Skeletal muscle satellite cell (primary cell): ENCODE results near the gene INHBC.

ENCODE experiments used
- H3K27me3 ChIP-seq: 2 replicates; pipeline ENCODE4 v1.7.0; 2013; ENCODE audit warnings: low read length; ENCODE audit not compliant: control insufficient read depth, insufficient read depth
- H3K36me3 ChIP-seq: 2 replicates; pipeline ENCODE4 v1.7.0; 2013; ENCODE audit warnings: mild to moderate bottlenecking, control low read depth, low read length; ENCODE audit not compliant: insufficient read depth
- H3K4me1 ChIP-seq: 2 replicates; pipeline ENCODE4 v1.7.0; 2013; ENCODE audit warnings: low read length; ENCODE audit not compliant: control insufficient read depth, insufficient read depth
- H3K4me2 ChIP-seq: 2 replicates; pipeline ENCODE4 v1.7.0; 2013; ENCODE audit warnings: mild to moderate bottlenecking, low read length
- H3K4me3 ChIP-seq: 2 replicates; pipeline ENCODE4 v1.7.0; 2013; ENCODE audit warnings: low read length
- H3K9ac ChIP-seq: 2 replicates; pipeline ENCODE4 v1.7.0; 2013; ENCODE audit warnings: mild to moderate bottlenecking, low read depth, low read length, moderate library complexity
- H3K9me3 ChIP-seq: replicated peaks from 2 replicates; pipeline ENCODE4 v1.7.0; 2013; ENCODE audit warnings: mild to moderate bottlenecking, control low read depth, low read length

The INHBC gene

DNA sequence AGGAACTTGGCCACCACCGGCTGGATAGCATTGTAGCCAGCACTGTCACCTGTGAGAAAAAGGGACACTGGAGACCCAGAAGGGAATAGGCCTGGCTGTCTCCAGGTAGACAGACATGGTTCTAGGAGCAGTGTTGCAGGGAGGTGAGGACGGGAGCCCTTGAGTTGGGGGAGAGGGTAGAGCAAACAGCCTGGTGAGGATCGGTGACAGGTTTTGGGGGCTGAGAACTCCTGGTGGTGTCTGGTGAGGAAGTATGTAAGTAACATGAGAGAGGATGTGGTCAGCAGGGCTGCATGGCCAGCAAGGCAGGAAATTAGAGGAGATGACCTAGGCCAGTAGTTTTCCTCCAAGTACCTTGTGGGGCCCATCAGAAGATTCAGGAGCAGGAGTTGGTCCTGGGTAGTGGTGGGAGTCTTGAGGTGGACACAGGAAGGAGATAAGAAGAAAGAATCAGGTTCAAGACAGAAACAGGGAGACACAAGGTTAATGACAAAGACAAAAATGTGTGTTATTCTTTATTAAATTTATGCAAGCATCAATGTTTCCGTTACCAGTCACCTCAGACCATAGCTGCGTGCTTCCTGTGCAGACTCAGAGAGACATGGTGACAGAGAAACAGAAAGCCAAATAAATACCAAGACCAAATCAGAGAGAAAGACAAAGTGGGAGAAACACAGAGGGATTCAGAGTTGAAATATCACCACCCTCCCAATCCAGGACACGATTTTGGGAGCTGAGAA lies 45.0 kb downstream of the INHBC start, which contains the start of gene ARHGAP9:
Gene ARHGAP9 (minus strand): TSS at position 491 of the 740 bp plus-strand sequence. CDS start 460 bp downstream, at position 31.
- Histone ChIP-seq H3K4me2 (no peak within 1 kb of the TSS), H3K9ac (no peak within 1 kb of the TSS), H3K4me3 (no peak within 1 kb of the TSS)

DNA sequence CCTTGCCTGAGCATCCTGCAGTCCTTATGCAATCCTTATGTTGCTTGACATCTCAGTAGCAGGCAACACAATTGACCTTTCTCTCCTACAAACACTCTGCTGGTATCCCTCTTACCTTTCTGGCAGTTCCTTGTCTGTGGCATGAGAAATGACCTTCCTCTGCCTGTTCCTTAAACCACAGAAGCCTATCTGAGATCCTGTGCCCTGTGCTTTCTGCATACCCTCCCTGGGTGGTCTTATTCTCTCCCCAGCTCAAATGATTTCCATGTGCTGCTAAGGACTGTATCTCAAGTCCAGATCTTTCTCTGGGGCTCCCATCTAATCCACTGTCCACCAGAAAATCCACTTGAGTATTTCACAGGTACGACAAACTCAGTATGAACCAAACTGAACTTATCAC lies 47.1 kb downstream of the INHBC start:
- Histone ChIP-seq H3K4me1 (peaks cover 9% of the 10 kb centered on the region), H3K9ac (no peak overlapping the region), H3K27me3 (peaks cover 27% of the 10 kb centered on the region), H3K36me3 (no peaks in the 10 kb centered on the region), H3K9me3 (no peaks in the 10 kb centered on the region), H3K4me2 (no peak overlapping the region), H3K4me3 (no peak overlapping the region)

More for the DNA sequence above, 45.0 kb downstream of the INHBC start, which contains the start of gene ARHGAP9:
- Histone ChIP-seq H3K27me3 (peaks cover 47% of the 10 kb centered on the region), H3K9me3 (no peaks in the 10 kb centered on the region), H3K4me1 (peaks cover 14% of the 10 kb centered on the region), H3K36me3 (no peaks in the 10 kb centered on the region)

DNA sequence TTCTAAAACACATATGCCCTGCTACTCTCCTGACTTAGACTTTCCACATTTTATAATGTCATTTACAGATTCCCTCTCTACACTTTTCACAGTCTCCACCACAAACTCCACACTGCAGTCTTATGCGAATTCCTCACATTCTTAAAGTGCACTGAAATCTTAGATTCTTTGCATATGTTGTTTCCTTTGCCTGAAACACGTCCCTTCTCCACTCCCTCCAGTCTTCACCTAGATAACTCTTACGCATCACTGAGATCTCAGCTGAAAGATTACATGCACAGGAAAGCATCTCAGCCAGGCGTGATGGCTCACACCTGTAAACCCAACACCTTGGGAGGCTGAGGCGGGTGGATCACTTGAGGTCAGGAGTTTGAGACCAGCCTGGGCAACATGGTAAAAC lies 48.9 kb downstream of the INHBC start:
- peaks cover 14% of the 10 kb centered on the region for H3K4me1 ChIP-seq
- peak overlapping the region; percentile 8 for H3K4me2 ChIP-seq
- no peak overlapping the region for H3K9ac ChIP-seq
- H3K36me3 ChIP-seq, result no peaks in the 10 kb centered on the region
- no peak overlapping the region for H3K4me3 ChIP-seq
- H3K27me3 ChIP-seq, result peaks cover 21% of the 10 kb centered on the region
- H3K9me3 ChIP-seq, result no peaks in the 10 kb centered on the region

DNA sequence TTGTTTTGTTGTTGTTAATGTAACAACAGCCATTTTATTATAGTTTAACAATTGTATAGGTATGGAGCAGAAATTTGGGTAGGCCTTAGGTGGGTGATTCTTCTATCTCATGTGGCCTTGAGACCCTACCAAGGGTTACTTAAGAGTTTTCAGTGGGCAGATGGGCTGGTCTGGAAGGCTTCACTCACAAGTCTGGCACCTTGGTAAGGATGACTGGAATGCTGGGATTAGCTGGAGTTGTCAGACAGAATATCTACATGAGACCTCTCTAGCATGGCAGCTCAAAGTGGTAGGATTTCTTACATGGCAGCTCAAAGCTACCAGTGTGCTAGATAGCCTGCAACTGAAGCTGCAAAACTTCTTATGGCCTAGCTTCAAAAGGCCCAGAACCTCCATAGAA lies 51.1 kb downstream of the INHBC start:
- Histone ChIP-seq H3K4me1 (peaks cover 20% of the 10 kb centered on the region), H3K9me3 (no peaks in the 10 kb centered on the region), H3K36me3 (peaks cover 14% of the 10 kb centered on the region), H3K4me2 (no peak overlapping the region), H3K27me3 (peaks cover 11% of the 10 kb centered on the region), H3K4me3 (no peak overlapping the region), H3K9ac (no peak overlapping the region)

DNA sequence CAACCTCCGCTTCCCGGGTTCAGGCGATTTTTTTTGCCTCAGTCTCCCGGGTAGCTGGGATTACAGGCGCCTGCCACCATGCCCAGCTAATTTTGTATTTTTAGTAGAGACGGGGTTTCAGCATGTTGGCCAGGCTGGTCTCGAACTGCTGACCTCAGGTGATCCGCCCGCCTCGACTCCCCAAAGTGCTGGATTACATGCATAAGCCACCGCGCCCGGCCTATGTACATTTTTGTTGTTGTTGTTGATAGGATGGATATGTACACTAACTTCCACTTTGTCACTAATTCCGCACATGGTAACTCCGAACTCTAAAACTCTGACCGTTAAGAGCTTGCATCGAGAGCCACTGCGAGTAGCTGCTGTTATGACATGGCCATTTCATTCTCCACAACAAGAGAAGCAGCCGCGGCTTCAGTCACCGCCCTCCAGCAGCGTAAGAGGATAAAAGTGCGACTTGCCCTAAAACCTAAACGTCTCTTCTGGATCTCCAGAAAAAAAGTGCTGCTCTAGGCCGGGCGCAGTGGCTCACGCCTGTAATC lies 52.5 kb downstream of the INHBC start:
- Histone ChIP-seq H3K9me3 (no peaks in the 10 kb centered on the region), H3K4me2 (peak overlapping the region; percentile 75), H3K4me1 (peaks cover 20% of the 10 kb centered on the region), H3K36me3 (peaks cover 26% of the 10 kb centered on the region), H3K9ac (peak overlapping the region; percentile 38), H3K27me3 (no peaks in the 10 kb centered on the region), H3K4me3 (peak overlapping the region; percentile 93)

DNA sequence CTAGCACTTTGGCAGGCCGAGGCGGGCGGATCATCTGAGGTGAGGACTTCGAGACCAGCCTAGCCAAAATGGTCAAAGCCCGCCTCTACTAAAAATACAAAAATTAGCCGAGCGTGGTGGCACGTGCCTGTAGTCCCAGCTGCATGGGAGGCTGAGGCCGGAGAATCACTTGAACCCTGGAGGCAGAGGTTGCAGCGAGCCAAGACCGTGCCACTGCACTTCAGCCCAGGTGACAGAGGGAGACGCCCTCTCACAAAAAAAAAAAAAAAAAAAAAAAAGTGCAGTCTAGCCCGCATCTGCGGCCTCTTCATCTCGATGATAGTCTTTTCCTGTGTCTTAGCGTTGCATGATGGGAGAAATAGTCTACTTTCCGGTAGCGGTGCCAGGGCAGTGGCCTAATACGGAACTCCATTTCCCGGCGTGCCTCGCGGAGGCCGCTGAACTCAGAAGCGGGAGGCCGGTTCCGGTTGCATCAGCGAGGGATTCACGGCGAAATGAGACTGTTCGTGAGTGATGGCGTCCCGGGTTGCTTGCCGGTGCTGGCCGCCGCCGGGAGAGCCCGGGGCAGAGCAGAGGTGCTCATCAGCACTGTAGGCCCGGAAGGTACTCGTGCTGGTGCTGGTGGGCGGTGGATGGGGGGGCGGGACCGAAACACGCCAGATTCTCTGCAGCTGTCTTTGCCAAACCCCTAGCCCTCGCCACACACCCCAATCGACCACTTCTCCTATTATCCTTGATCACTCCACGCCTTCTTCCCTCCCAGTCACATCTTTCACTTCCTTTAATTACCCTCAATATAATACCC lies 53.2 kb downstream of the INHBC start, which contains the start of gene MARS1:
Gene MARS1 (plus strand): TSS at position 472 of the 805 bp plus-strand sequence. CDS start 23 bp downstream, at position 495.
- Histone ChIP-seq H3K4me3 (peak within 1 kb of the TSS; percentile 93), H3K9me3 (no peaks in the 10 kb centered on the region), H3K4me2 (peak within 1 kb of the TSS; percentile 94), H3K4me1 (peaks cover 20% of the 10 kb centered on the region), H3K9ac (peak within 1 kb of the TSS; percentile 95), H3K36me3 (peaks cover 31% of the 10 kb centered on the region), H3K27me3 (no peaks in the 10 kb centered on the region)

DNA sequence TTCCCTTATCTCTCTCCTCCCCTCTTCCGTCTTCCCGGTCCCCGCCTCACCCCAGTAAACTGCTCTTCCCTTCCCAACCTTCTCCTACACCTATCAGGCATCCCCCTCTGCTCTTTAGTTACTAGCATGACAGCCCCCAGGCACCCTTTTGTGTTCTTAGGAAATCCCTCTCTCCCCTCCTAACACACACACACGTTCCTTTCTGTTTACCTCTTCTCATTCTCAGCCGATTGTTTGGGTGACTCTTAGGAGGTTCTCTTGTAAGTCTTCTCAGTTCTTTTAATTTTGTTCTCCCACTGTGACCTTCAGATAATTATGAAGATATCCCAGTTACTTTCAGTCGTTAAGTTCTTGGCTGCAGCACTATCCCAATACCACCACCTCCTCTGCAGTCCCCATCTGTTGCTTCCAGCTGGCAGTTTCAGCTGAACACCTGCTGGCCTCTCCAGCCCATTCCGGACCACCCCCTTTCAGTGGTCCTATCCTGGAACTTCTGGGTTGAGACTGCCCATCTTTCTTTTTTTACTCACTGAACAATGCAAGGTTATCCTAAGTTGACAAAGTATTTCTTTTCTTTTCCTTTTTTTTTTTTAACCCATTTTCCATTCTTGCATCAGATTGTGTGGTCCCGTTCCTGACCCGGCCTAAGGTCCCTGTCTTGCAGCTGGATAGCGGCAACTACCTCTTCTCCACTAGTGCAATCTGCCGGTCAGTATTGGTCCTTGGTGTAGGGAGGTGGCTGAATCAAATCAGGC lies 54.0 kb downstream of the INHBC start:
- no peaks in the 10 kb centered on the region for H3K27me3 ChIP-seq
- peaks cover 16% of the 10 kb centered on the region for H3K4me1 ChIP-seq
- peak overlapping the region; percentile 94 for H3K4me2 ChIP-seq
- no peaks in the 10 kb centered on the region for H3K9me3 ChIP-seq
- H3K4me3 ChIP-seq, result peak overlapping the region; percentile 93
- peaks cover 33% of the 10 kb centered on the region for H3K36me3 ChIP-seq
- peak overlapping the region; percentile 95 for H3K9ac ChIP-seq

DNA sequence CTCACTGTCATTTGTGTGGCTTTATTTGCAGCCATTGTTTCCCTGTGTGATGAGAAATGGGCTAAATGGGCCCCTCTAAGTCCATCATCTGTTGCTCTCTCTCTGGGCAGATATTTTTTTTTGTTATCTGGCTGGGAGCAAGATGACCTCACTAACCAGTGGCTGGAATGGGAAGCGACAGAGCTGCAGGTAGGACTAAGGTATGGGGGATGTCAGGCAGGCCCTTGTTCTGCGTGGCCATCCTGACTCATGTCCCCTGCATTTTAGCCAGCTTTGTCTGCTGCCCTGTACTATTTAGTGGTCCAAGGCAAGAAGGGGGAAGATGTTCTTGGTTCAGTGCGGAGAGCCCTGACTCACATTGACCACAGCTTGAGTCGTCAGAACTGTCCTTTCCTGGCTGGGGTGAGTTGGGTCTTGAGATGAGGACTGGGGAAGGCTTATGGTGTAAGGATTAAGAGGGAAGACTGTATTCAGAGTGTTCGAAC lies 54.6 kb downstream of the INHBC start:
- Histone ChIP-seq H3K36me3 (peaks cover 33% of the 10 kb centered on the region), H3K4me1 (peaks cover 16% of the 10 kb centered on the region), H3K27me3 (no peaks in the 10 kb centered on the region), H3K9me3 (no peaks in the 10 kb centered on the region), H3K4me2 (peak overlapping the region; percentile 94), H3K9ac (peak overlapping the region; percentile 95), H3K4me3 (peak overlapping the region; percentile 93)

DNA sequence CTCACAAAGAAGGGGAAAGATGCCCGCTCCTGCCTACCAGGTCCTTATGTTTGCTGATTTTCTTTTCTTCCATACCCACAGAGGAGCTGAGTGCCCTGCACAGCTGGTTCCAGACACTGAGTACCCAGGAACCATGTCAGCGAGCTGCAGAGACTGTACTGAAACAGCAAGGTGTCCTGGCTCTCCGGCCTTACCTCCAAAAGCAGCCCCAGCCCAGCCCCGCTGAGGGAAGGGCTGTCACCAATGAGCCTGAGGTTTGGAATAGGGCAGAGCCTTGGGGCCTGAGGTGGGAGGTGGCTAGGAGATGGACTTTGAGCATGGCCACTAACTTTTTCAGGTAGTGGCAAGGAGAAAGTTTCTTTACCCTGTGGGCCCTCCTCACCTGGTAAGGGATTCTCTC lies 55.5 kb downstream of the INHBC start:
- no peak overlapping the region for H3K9ac ChIP-seq
- peaks cover 33% of the 10 kb centered on the region for H3K36me3 ChIP-seq
- H3K27me3 ChIP-seq, result no peaks in the 10 kb centered on the region
- H3K4me1 ChIP-seq, result peaks cover 16% of the 10 kb centered on the region
- no peak overlapping the region for H3K4me2 ChIP-seq
- H3K9me3 ChIP-seq, result no peaks in the 10 kb centered on the region
- no peak overlapping the region for H3K4me3 ChIP-seq

DNA sequence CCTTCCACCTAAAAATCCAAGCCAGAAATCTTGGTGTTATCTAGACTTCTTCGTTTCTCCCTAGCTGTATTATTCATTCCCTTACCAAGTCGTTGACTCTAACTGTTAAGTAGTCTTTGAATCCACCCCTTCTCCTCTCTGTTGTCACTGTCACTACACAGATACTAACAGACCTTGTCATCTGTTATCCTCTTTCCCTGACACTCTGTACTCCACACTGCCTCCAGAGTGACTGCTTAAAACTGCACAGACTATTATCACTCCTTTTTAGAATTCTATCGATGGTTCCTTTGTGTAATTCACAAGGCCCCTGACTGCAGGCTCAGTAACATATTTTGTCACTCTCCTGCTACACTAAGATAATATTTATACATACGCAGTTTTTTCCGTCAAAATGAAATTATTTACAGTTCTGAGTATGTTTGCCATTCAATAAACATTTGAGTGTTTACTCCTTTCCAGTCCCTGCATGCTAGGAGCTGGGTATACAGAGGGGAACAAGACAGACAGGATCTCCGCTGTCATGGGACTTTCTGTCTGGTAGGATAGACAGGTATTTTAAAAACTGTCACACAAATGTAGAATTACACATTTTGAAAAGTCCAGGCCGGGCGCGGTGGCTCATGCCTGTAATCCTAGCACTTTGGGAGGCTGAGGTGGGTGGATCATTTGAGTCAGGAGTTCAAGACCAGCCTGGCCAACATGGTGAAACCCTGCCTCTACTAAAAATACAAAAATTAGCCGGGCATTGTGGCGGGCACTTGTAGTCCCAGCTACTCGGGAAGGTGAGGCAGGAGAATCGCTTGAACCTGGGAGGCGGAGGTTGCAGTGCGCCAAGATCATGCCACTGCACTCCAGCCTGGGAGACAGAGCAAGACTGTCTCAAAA lies 57.1 kb downstream of the INHBC start:
- no peaks in the 10 kb centered on the region for H3K9me3 ChIP-seq
- H3K9ac ChIP-seq, result no peak overlapping the region
- H3K4me3 ChIP-seq, result no peak overlapping the region
- H3K27me3 ChIP-seq, result no peaks in the 10 kb centered on the region
- H3K36me3 ChIP-seq, result peaks cover 36% of the 10 kb centered on the region
- peaks cover 16% of the 10 kb centered on the region for H3K4me1 ChIP-seq
- H3K4me2 ChIP-seq, result no peak overlapping the region
